Osteocyte (in vitro differentiated cells): Measurements from ENCODE around the gene GPRIN2. TPM values are rescaled to one million over a fixed set of nuclear protein-coding genes. Genes with fewer than 3 reads are reported as not detected.

Experiments used
- DNase-seq: peaks from one replicate; pipeline ENCODE4 v3.0.0; 2021; ENCODE audit warnings: mixed read lengths; ENCODE audit not compliant: unreplicated experiment; ENCODE audit errors: extremely low spot score
- H3K27ac Mint-ChIP-seq: one replicate; pipeline ENCODE4 v1.8.0; 2021; ENCODE audit warnings: mild to moderate bottlenecking, mixed read lengths; ENCODE audit not compliant: unreplicated experiment
- H3K27me3 Mint-ChIP-seq: one replicate; pipeline ENCODE4 v1.8.0; 2021; ENCODE audit warnings: mixed read lengths; ENCODE audit not compliant: unreplicated experiment
- H3K36me3 Mint-ChIP-seq: one replicate; pipeline ENCODE4 v1.8.0; 2021; ENCODE audit warnings: mixed read lengths; ENCODE audit not compliant: unreplicated experiment
- H3K4me1 Mint-ChIP-seq: one replicate; pipeline ENCODE4 v1.8.0; 2021; ENCODE audit warnings: mixed read lengths; ENCODE audit not compliant: unreplicated experiment
- H3K4me3 Mint-ChIP-seq: one replicate; pipeline ENCODE4 v1.8.0; 2021; ENCODE audit warnings: mild to moderate bottlenecking, moderate library complexity, mixed read lengths; ENCODE audit not compliant: unreplicated experiment
- H3K9me3 Mint-ChIP-seq: one replicate; pipeline ENCODE4 v1.8.0; 2021; ENCODE audit warnings: mixed read lengths; ENCODE audit not compliant: unreplicated experiment
- total RNA-seq: library from RNA; stranded (reverse); gene quantifications from 2 replicates; pipeline ENCODE4 v1.2.1, GENCODE V29; 2021
- TF ChIP-seq, protein P1 (sequence below): fragments of 200-600 bp; sonication (generic); IDR thresholded peaks from 2 replicates; pipeline ENCODE4 v1.5.0; 2021; ENCODE audit warnings: antibody characterized with exemption, mild to moderate bottlenecking, moderate library complexity

Gene GPRIN2
- total RNA-seq, 1 donor from 2014 or later = 2.5 TPM

GRCh38 chr10:46518028-46518725, 38.3 kb downstream of the GPRIN2 start:
- Mint-ChIP-seq H3K9me3 (no peaks in the 10 kb centered on the region), H3K4me1 (peaks cover 7% of the 10 kb centered on the region), H3K36me3 (no peaks in the 10 kb centered on the region), H3K27ac (no peak overlapping the region), H3K27me3 (no peaks in the 10 kb centered on the region), H3K4me3 (no peak overlapping the region)
- TF ChIP-seq, protein P1, sequence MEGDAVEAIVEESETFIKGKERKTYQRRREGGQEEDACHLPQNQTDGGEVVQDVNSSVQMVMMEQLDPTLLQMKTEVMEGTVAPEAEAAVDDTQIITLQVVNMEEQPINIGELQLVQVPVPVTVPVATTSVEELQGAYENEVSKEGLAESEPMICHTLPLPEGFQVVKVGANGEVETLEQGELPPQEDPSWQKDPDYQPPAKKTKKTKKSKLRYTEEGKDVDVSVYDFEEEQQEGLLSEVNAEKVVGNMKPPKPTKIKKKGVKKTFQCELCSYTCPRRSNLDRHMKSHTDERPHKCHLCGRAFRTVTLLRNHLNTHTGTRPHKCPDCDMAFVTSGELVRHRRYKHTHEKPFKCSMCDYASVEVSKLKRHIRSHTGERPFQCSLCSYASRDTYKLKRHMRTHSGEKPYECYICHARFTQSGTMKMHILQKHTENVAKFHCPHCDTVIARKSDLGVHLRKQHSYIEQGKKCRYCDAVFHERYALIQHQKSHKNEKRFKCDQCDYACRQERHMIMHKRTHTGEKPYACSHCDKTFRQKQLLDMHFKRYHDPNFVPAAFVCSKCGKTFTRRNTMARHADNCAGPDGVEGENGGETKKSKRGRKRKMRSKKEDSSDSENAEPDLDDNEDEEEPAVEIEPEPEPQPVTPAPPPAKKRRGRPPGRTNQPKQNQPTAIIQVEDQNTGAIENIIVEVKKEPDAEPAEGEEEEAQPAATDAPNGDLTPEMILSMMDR = no peak
- DNase-seq = peak; percentile 70

DNA sequence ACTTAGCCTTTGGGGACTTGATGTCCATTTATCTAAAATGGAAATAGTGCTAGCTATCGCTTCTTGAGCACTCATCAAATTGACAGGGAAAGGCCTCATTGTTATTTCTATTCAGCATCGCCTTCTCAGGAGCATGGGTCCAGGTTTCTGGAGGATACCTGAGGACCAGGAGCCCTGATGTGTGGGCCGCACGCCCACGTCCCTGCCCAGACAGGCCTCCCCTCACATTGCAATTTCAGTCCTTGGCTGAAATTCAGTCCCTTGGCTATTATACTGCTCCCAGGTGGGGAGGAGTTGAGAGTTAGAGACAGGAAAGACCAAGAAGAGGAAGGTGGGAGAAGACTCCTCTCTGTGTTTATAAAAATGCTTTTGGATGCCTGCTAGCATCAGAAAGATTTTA, 38.9 kb downstream of the GPRIN2 start:
- peak; percentile 56 for DNase-seq
- no peaks in the 10 kb centered on the region for H3K9me3 Mint-ChIP-seq
- H3K4me1 Mint-ChIP-seq = peaks cover 7% of the 10 kb centered on the region
- no peaks in the 10 kb centered on the region for H3K36me3 Mint-ChIP-seq
- TF ChIP-seq, protein P1 = no peak
- no peak overlapping the region for H3K27ac Mint-ChIP-seq
- H3K27me3 Mint-ChIP-seq = no peaks in the 10 kb centered on the region
- no peak overlapping the region for H3K4me3 Mint-ChIP-seq

DNA sequence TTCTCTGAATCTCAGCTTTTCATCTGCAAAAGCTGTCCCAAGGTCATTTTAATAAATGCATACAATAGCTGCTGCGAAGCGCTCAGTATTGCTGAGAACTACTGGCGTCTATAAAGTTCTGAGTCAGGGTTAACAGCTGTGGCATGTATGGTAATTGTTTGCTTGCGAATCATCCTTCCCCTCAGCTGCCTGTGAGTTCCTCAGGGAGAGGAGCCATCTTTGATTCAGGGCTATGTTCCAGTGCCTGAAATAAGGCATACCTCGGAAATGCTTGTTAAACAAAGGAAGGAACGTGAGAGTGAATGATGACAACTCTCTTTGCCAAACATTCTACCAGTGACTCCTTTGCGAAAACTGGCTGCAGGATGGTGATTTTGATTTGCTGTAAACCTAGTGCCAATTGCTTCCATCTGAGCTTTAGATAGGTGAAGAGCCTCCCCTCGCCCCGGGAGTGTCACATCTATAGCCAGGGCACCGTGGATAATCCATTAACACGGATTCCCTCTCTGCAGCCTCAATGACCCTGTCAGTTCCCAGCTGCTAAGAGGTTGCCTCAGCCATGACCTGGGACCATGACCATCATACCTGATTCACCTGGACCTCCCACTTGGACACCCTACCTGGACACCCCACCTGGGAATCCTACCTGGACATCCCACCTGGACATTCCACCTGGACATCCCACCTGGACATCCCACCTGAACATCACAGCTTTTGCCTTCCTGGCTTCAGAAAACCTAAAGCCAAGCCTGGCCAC, 39.6 kb downstream of the GPRIN2 start:
- Mint-ChIP-seq H3K27ac (peak overlapping the region; percentile 6), H3K27me3 (no peaks in the 10 kb centered on the region), H3K4me3 (no peak overlapping the region), H3K4me1 (peaks cover 7% of the 10 kb centered on the region), H3K9me3 (no peaks in the 10 kb centered on the region), H3K36me3 (no peaks in the 10 kb centered on the region)
- DNase-seq = peak; percentile 83
- TF ChIP-seq, protein P1 = no peak

GRCh38 chr10:46515793-46516192, 40.7 kb downstream of the GPRIN2 start:
- H3K4me3 Mint-ChIP-seq = no peak overlapping the region
- peaks cover 7% of the 10 kb centered on the region for H3K4me1 Mint-ChIP-seq
- H3K36me3 Mint-ChIP-seq = no peaks in the 10 kb centered on the region
- TF ChIP-seq, protein P1 = no peak
- DNase-seq = peak; percentile 80
- no peak overlapping the region for H3K27ac Mint-ChIP-seq
- no peaks in the 10 kb centered on the region for H3K27me3 Mint-ChIP-seq
- H3K9me3 Mint-ChIP-seq = no peaks in the 10 kb centered on the region

DNA sequence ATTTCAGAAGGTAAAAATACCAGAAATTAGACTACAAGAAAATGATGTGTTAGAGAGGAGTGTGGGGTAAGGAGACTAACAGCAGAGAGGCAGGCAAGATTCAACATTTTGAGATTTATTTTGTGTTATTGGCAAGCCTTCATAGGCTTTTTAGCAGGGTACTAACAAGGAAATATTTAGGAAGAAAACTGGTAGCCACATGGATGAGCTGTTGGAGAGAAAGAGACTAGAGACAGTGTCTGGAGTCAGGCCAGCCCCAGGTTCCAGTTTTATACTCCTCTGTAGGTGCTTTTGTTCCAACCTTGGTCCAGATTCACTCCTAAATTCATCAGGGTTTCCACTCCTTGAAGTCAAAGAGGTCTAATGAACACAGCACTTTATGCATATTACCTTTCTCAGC, 41.1 kb downstream of the GPRIN2 start:
- no peaks in the 10 kb centered on the region for H3K36me3 Mint-ChIP-seq
- H3K27me3 Mint-ChIP-seq = no peaks in the 10 kb centered on the region
- peaks cover 7% of the 10 kb centered on the region for H3K4me1 Mint-ChIP-seq
- H3K9me3 Mint-ChIP-seq = no peaks in the 10 kb centered on the region
- peak; percentile 46 for DNase-seq
- TF ChIP-seq, protein P1 = no peak
- H3K27ac Mint-ChIP-seq = no peak overlapping the region
- H3K4me3 Mint-ChIP-seq = no peak overlapping the region
